Fibroblast of lung (primary cell): Measurements from ENCODE around the gene PRDX2. TPM values are rescaled to one million over a fixed set of nuclear protein-coding genes. Genes with fewer than 3 reads are reported as not detected.

ENCODE experiments used
- DNase-seq, 2 donors: peaks; one replicate each; pipeline versions ENCODE4 v3.0.0 to v3.0.0-alpha.2; 2010; ENCODE audit warnings: low read depth in 2 of 2
- H2AFZ ChIP-seq: 2 replicates; pipeline ENCODE4 v1.5.1; 2012; ENCODE audit warnings: low read length, control low read depth, inconsistent platforms
- H3K27ac ChIP-seq: 2 replicates; pipeline ENCODE4 v1.5.1; 2011; ENCODE audit warnings: low read length, control low read depth; ENCODE audit not compliant: insufficient read depth
- H3K27me3 ChIP-seq: 2 replicates; pipeline ENCODE4 v1.5.1; 2011; ENCODE audit warnings: mild to moderate bottlenecking, low read length; ENCODE audit not compliant: control insufficient read depth, insufficient read depth
- H3K36me3 ChIP-seq: 2 replicates; pipeline ENCODE4 v1.5.1; 2011; ENCODE audit warnings: low read length; ENCODE audit not compliant: control insufficient read depth, insufficient read depth
- H3K4me1 ChIP-seq: 2 replicates; pipeline ENCODE4 v1.5.1; 2011; ENCODE audit warnings: low read length; ENCODE audit not compliant: control insufficient read depth, insufficient read depth; ENCODE audit errors: extremely low read depth
- H3K4me2 ChIP-seq: 2 replicates; pipeline ENCODE4 v1.5.1; 2011; ENCODE audit warnings: low read length, control low read depth; ENCODE audit not compliant: insufficient read depth; ENCODE audit errors: extremely low read depth
- H3K4me3 ChIP-seq, 4 experiments: fragments of 200-600 bp in 1 of 4; sonication (generic) in 1 of 4; replicated peaks in 1 of 4; 2 replicates each; pipeline ENCODE4 v1.5.1; 2011 to 2016; ENCODE audit warnings: low read length in 4 of 4, low read depth in 3 of 4, mild to moderate bottlenecking in 3 of 4, control low read depth in 2 of 4, inconsistent platforms in 1 of 4, mixed read lengths in 1 of 4; ENCODE audit not compliant: insufficient read depth in 1 of 4; ENCODE audit errors: control extremely low read depth in 1 of 4
- H3K79me2 ChIP-seq: 2 replicates; pipeline ENCODE4 v1.5.1; 2012; ENCODE audit warnings: mild to moderate bottlenecking, low read length, inconsistent platforms; ENCODE audit not compliant: control insufficient read depth, insufficient read depth
- H3K9ac ChIP-seq: 2 replicates; pipeline ENCODE4 v1.5.1; 2011; ENCODE audit warnings: mild to moderate bottlenecking, low read length, control low read depth; ENCODE audit not compliant: insufficient read depth
- H3K9me3 ChIP-seq: 2 replicates; pipeline ENCODE4 v1.5.1; 2012; ENCODE audit warnings: low read depth, low read length; ENCODE audit not compliant: control insufficient read depth, insufficient read depth
- H4K20me1 ChIP-seq: 2 replicates; pipeline ENCODE4 v1.5.1; 2011; ENCODE audit warnings: low read length; ENCODE audit not compliant: control insufficient read depth, insufficient read depth; ENCODE audit errors: extremely low read depth
- EZH2 ChIP-seq: IDR thresholded peaks from 2 replicates; pipeline ENCODE4 v1.5.1; 2012; ENCODE audit warnings: low read length, control low read depth, mild to moderate bottlenecking; ENCODE audit errors: missing control alignments
- polyA plus RNA-seq, 2 donors: library from polyadenylated mRNA; depleted of rRNA in 1 of 2; stranded (reverse) in 1 of 2; unstranded in 1 of 2; fragments of >200 nt; gene quantifications; 2 replicates each; pipeline ENCODE4 v1.2.1, GENCODE V29; 2011 to 2012; ENCODE audit warnings: missing spikeins in 1 of 2
- total RNA-seq: library from RNA; depleted of rRNA; stranded (reverse); fragments of >200 nt; gene quantifications from 2 replicates; pipeline ENCODE4 v1.2.1, GENCODE V29; 2014
- TF ChIP-seq, protein P1 (sequence below), 2 donors: IDR thresholded peaks in 1 of 2; conservative IDR thresholded peaks in 1 of 2; 1 replicate in 1 of 2; 2 replicates in 1 of 2; pipeline ENCODE4 v1.5.1; 2011 to 2012; ENCODE audit warnings: low read length in 2 of 2, control low read depth in 1 of 2, inconsistent platforms in 1 of 2, low read depth in 1 of 2, mild to moderate bottlenecking in 1 of 2

The PRDX2 gene
- total and polyA plus RNA-seq, 2 donors (not counting 1 experiment from before 2014, with no cell fraction given): 186 to 228 TPM

DNA sequence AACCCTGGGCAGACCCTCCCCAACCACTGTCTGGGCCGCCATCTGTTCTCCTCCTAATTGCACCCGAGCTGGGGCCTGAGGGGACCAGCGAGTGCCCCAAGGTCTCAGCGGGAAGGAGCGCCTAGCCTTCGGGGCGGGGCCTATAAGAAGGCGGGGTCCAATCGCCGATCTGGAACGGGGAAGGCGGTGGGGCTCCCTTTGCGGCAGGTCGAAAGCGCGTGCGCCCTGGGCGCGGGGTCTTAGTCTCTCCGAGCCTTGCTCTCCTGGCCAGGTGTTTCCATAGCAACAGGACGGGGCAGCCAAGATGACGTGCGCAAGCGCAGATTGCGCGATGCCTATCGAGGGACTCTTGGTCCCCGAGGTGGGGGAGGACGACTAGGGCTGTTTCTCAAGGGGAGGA lies 39.5 kb upstream of the PRDX2 start:
- Histone ChIP-seq H3K27me3 (peaks cover 45% of the 10 kb centered on the region), H3K79me2 (no peaks in the 10 kb centered on the region), H4K20me1 (no peaks in the 10 kb centered on the region), H3K9ac (no peak overlapping the region), H3K9me3 (no peaks in the 10 kb centered on the region), H3K4me1 (peaks cover 3% of the 10 kb centered on the region), H3K4me2 (peak overlapping the region; percentile 7), H3K4me3 (peak overlapping the region in 3 of 4 experiments; percentile 1 to 37 (median 32)), H3K27ac (no peak overlapping the region), H2AFZ (no peak overlapping the region), H3K36me3 (no peaks in the 10 kb centered on the region)
- DNase-seq: peak in 1 of 2 donors; percentile 30
- TF ChIP-seq EZH2: no peak
- TF ChIP-seq, protein P1, sequence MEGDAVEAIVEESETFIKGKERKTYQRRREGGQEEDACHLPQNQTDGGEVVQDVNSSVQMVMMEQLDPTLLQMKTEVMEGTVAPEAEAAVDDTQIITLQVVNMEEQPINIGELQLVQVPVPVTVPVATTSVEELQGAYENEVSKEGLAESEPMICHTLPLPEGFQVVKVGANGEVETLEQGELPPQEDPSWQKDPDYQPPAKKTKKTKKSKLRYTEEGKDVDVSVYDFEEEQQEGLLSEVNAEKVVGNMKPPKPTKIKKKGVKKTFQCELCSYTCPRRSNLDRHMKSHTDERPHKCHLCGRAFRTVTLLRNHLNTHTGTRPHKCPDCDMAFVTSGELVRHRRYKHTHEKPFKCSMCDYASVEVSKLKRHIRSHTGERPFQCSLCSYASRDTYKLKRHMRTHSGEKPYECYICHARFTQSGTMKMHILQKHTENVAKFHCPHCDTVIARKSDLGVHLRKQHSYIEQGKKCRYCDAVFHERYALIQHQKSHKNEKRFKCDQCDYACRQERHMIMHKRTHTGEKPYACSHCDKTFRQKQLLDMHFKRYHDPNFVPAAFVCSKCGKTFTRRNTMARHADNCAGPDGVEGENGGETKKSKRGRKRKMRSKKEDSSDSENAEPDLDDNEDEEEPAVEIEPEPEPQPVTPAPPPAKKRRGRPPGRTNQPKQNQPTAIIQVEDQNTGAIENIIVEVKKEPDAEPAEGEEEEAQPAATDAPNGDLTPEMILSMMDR (conservative IDR thresholded peaks at IDR 0.05 in 1 of 2, IDR thresholded peaks at IDR 0.05 in 1 of 2; ENCODE audit: low read depth in 1 of 2, low read length in 2 of 2): no peak

DNA sequence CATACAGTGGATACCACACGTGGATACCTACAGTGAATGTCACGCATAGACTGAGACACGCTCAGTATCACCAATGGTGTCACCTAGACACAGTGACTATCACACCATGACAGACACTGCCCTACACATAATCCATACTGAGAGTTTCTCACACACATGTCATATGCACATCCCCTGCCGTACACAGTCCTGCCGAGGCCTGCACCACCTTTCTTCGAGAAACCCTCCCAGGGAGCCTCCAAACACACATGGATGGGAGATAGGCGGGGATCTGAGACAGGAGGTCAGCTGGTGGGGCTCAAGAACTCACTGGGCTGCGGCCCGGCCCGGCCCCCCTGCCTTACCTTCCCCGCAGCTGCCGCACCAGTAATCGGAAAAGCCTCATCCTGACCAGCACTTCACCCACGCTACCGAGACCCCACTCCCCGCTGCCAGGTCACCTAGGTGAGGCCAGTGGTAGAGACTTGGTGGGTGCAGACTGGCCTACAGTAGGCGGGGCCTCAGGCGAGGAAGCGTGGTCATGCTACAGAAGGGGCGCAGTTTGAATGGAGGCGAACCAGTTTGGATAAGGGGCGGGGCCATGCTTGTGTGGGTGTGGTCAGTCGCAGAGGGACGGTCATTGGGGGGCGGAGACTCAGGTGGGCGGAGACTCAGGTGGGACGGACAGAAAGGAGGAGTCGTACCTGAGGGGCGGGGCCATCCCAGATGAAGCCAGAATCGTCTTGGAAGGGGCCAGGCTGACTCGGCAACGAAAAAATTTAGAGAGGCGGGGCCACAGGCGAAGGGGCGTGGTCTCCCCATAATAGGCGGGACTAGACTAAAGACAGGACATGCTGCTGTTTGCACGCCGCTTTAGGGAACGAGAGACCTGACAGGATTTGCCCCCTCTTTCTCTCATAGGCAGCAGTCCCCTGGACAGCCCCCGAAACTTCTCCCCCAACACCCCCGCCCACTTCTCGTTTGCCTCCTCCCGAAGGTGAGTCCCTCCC lies 38.8 kb upstream of the PRDX2 start:
- Histone ChIP-seq H2AFZ (no peak overlapping the region), H3K79me2 (no peaks in the 10 kb centered on the region), H3K27ac (no peak overlapping the region), H3K9me3 (no peaks in the 10 kb centered on the region), H3K4me3 (peak overlapping the region in 2 of 4 experiments; percentile 1 to 32), H4K20me1 (no peaks in the 10 kb centered on the region), H3K9ac (no peak overlapping the region), H3K4me2 (peak overlapping the region; percentile 7), H3K4me1 (peaks cover 3% of the 10 kb centered on the region), H3K36me3 (no peaks in the 10 kb centered on the region), H3K27me3 (peaks cover 52% of the 10 kb centered on the region)
- DNase-seq: peak; percentile 47 to 62
- TF ChIP-seq, protein P1 (conservative IDR thresholded peaks at IDR 0.05 in 1 of 2, IDR thresholded peaks at IDR 0.05 in 1 of 2; ENCODE audit: low read depth in 1 of 2, low read length in 2 of 2): no peak
- no peak for TF ChIP-seq EZH2

DNA sequence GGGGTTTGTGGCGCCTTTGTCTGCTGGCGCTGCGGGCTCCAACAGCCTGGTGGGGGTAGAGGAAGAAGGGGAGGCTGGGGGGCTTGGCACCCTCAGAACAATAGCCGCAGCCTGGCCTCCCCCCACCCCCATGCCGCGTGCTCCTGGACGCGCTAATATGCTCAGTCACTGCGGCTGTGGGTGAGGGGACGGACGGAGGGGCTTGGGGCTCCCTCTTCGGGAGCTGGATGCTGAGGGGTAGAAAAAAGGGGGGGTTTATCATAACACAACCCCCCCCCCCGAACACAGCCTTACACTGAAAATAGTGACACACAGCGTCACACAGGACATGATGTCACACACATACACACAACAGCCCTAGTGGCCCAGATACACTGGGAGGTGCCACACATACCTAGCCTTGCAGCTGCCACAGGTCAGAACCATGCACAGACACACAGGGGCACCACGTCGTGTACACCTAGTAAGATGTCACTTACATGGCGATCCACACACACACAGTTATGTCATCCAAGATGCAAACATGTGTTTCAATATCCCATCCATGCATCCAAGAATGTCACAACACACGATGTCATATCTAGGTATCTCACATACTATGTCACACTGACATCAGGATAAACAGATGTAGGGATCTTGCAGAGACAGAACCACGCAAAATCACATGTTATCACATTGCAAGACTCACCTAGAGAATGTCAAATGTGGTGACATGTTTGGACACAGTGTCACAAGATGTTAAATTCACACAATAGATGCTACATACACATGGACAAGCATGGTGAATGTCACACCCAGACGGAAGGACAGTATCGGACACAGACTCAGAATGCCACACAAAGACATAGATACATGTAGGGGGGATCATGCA lies 37.5 kb upstream of the PRDX2 start:
- no peak overlapping the region for H3K4me2 ChIP-seq
- no peak overlapping the region for H3K9ac ChIP-seq
- H3K9me3 ChIP-seq: no peaks in the 10 kb centered on the region
- H2AFZ ChIP-seq: no peak overlapping the region
- TF ChIP-seq, protein P1 (conservative IDR thresholded peaks at IDR 0.05 in 1 of 2, IDR thresholded peaks at IDR 0.05 in 1 of 2; ENCODE audit: low read depth in 1 of 2, low read length in 2 of 2): no peak
- TF ChIP-seq EZH2: peak; percentile 89
- H3K4me1 ChIP-seq: peaks cover 3% of the 10 kb centered on the region
- H3K79me2 ChIP-seq: no peaks in the 10 kb centered on the region
- no peaks in the 10 kb centered on the region for H3K36me3 ChIP-seq
- DNase-seq: no peak
- H3K4me3 ChIP-seq: no peak overlapping the region
- H4K20me1 ChIP-seq: no peaks in the 10 kb centered on the region
- no peak overlapping the region for H3K27ac ChIP-seq
- peaks cover 64% of the 10 kb centered on the region for H3K27me3 ChIP-seq
